GM12878 (cell line): ENCODE data around the gene RBM10. TPM values are rescaled to one million over a fixed set of nuclear protein-coding genes. Genes with fewer than 3 reads are reported as not detected.
A peak's percentile ranks its signal among the peaks of the same experiment; 100 is the strongest.

Experiments
- ATAC-seq: fragments of 200-7000 bp; cut with Tn5 transposase; 3 replicates; pipeline ENCODE4 v1.9.1; 2020; ENCODE audit warnings: mild to moderate bottlenecking, moderate library complexity
- BruUV-seq: library from RNA; stranded (reverse); fragments of 400-500 nt; replicated peaks from 2 replicates; lab custom pipeline; 2021; lab: Mats Ljungman, UMichigan
- CTCF ChIA-PET: fragments of 300-600 bp; sonication (Branson Sonifier 250); formaldehyde crosslinking; extraction: SDS; loops from one replicate; lab custom pipeline; 2021; ENCODE audit warnings: inconsistent platforms; lab: Yijun Ruan, JAX
- POLR2A ChIA-PET: fragments of 350-600 bp; formaldehyde crosslinking; extraction: SDS; loops from one replicate; lab custom pipeline; 2021; ENCODE audit warnings: inconsistent platforms; lab: Charles Lee
- RAD21 ChIA-PET: fragments of 300-600 bp; sonication (Branson Sonifier 250); formaldehyde crosslinking; loops from one replicate; lab custom pipeline; 2023; ENCODE audit warnings: antibody characterized with exemption; ENCODE audit not compliant: unreplicated experiment; lab: Charles Lee
- SMC1A ChIA-PET: fragments of 300-600 bp; sonication (Branson Sonifier 250); formaldehyde crosslinking; loops from one replicate; lab custom pipeline; 2023; ENCODE audit not compliant: unreplicated experiment, uncharacterized antibody; lab: Charles Lee
- DNase-seq: peaks from one replicate; pipeline ENCODE4 v3.0.0-alpha.2; 2011; ENCODE audit warnings: low read depth, low spot score
- FAIRE-seq: peaks from 3 replicates; lab custom pipeline; 2011; peaks lifted over from hg19 to GRCh38; lab: Jason Lieb, UNC
- H2AFZ ChIP-seq: 2 replicates; pipeline ENCODE4 v1.6.0; 2011; ENCODE audit warnings: low read depth, low read length, control low read depth; ENCODE audit not compliant: control insufficient read depth
- H3K27ac ChIP-seq: 2 replicates; pipeline ENCODE4 v1.5.1; 2011; ENCODE audit warnings: control low read depth; ENCODE audit not compliant: control insufficient read depth, insufficient read depth
- H3K27me3 ChIP-seq, 2 experiments: replicated peaks in 1 of 2; 2 replicates each; pipeline versions ENCODE4 v1.6.0 to v1.6.1; 2011; ENCODE audit warnings: low read length in 1 of 2; ENCODE audit not compliant: control insufficient read depth in 2 of 2, insufficient read depth in 2 of 2
- H3K36me3 ChIP-seq, 2 experiments: 2 replicates each; pipeline ENCODE4 v1.5.1; 2011; ENCODE audit warnings: low read length in 1 of 2; ENCODE audit not compliant: control insufficient read depth in 2 of 2, insufficient read depth in 2 of 2
- H3K4me1 ChIP-seq: 2 replicates; pipeline ENCODE4 v1.6.1; 2011; ENCODE audit warnings: mild to moderate bottlenecking, low read length, moderate library complexity, mixed read lengths; ENCODE audit not compliant: control insufficient read depth, insufficient read depth
- H3K4me2 ChIP-seq: 2 replicates; pipeline ENCODE4 v1.6.0; 2011; ENCODE audit warnings: control low read depth; ENCODE audit not compliant: control insufficient read depth, insufficient read depth
- H3K4me3 ChIP-seq: fragments of 200-600 bp; sonication (generic); 2 replicates; pipeline ENCODE4 v1.5.1; 2016
- H3K79me2 ChIP-seq: 2 replicates; pipeline ENCODE4 v1.6.0; 2011; ENCODE audit warnings: low read length; ENCODE audit not compliant: control insufficient read depth, insufficient read depth
- H3K9ac ChIP-seq: 2 replicates; pipeline ENCODE4 v1.8.0; 2011; ENCODE audit warnings: low read length, control low read depth, mixed read lengths; ENCODE audit not compliant: control insufficient read depth, insufficient read depth
- H3K9me3 ChIP-seq: replicated peaks from 3 replicates; pipeline ENCODE4 v1.5.1; 2011; ENCODE audit warnings: mild to moderate bottlenecking, low read length; ENCODE audit not compliant: control insufficient read depth, insufficient read depth
- H4K20me1 ChIP-seq: 2 replicates; pipeline ENCODE4 v1.6.0; 2011; ENCODE audit not compliant: control insufficient read depth, insufficient read depth
- ATF7 ChIP-seq: fragments of 450-650 bp; IDR thresholded peaks from 2 replicates; pipeline ENCODE4 v1.6.1; 2016; ENCODE audit warnings: low read depth, mild to moderate bottlenecking
- DPF2 ChIP-seq: fragments of 450-650 bp; IDR thresholded peaks from 2 replicates; pipeline ENCODE4 v1.6.1; 2017; ENCODE audit warnings: mild to moderate bottlenecking
- GABPA ChIP-seq: IDR thresholded peaks from 2 replicates; pipeline ENCODE4 v1.6.1; 2014; ENCODE audit warnings: antibody characterized with exemption, low read depth, mild to moderate bottlenecking, inconsistent platforms
- IKZF1 ChIP-seq: fragments of 450-650 bp; conservative IDR thresholded peaks from 2 replicates; pipeline ENCODE4 v1.6.1; 2017; ENCODE audit warnings: antibody characterized with exemption, mild to moderate bottlenecking
- KDM1A ChIP-seq: fragments of 200-600 bp; sonication (generic); IDR thresholded peaks from 2 replicates; pipeline ENCODE4 v1.6.1; 2016; ENCODE audit warnings: borderline replicate concordance
- MEF2A ChIP-seq: IDR thresholded peaks from 2 replicates; pipeline ENCODE4 v1.6.1; 2011; ENCODE audit warnings: low read depth, mild to moderate bottlenecking, low read length, moderate library complexity; ENCODE audit not compliant: insufficient read depth
- MEF2B ChIP-seq: fragments of 450-650 bp; IDR thresholded peaks from 2 replicates; pipeline ENCODE4 v1.6.1; 2018; ENCODE audit warnings: mild to moderate bottlenecking, moderate library complexity; ENCODE audit not compliant: partially characterized antibody, poor library complexity, severe bottlenecking
- MYC ChIP-seq: IDR thresholded peaks from 2 replicates; pipeline ENCODE4 v1.6.1; 2011; ENCODE audit warnings: mild to moderate bottlenecking, low read length, moderate library complexity, inconsistent platforms; ENCODE audit not compliant: insufficient read depth, insufficient replicate concordance, insufficient read length, severe bottlenecking
- PAX5 ChIP-seq: IDR thresholded peaks from 2 replicates; pipeline ENCODE4 v1.6.1; 2011; ENCODE audit warnings: low read depth, low read length, borderline replicate concordance
- POLR2AphosphoS5 ChIP-seq: IDR thresholded peaks from 2 replicates; pipeline ENCODE4 v1.6.1; 2011; ENCODE audit warnings: mild to moderate bottlenecking, low read length, inconsistent platforms
- RFX5 ChIP-seq: IDR thresholded peaks from 2 replicates; pipeline ENCODE4 v1.6.1; 2011; ENCODE audit warnings: low read depth, low read length, improper control_type of control experiment
- SIX5 ChIP-seq: IDR thresholded peaks from 2 replicates; pipeline ENCODE4 v1.6.1; 2011; ENCODE audit warnings: mild to moderate bottlenecking, low read depth, low read length, moderate library complexity; ENCODE audit not compliant: severe bottlenecking
- TAF1 ChIP-seq: IDR thresholded peaks from 2 replicates; pipeline ENCODE4 v1.6.1; 2011; ENCODE audit warnings: mild to moderate bottlenecking, low read depth, low read length, borderline replicate concordance
- ZSCAN29 ChIP-seq: fragments of 450-650 bp; IDR thresholded peaks from 2 replicates; pipeline ENCODE4 v1.6.1; 2017; ENCODE audit warnings: mild to moderate bottlenecking, moderate library complexity
- ZZZ3 ChIP-seq: IDR thresholded peaks from 2 replicates; pipeline ENCODE4 v1.6.1; 2011; ENCODE audit warnings: low read depth; ENCODE audit not compliant: control insufficient read depth, insufficient read length
- WGBS: methylation state at CpG from one replicate; pipeline ENCODE4 v1.1.6; 2016; ENCODE audit warnings: low lambda C conversion rate; ENCODE audit not compliant: insufficient replicate concordance, insufficient coverage; ENCODE audit errors: missing lambda C conversion rate; 5-methylcytosine and 5-hydroxymethylcytosine counted together
- in situ Hi-C: fragments of 300-500 bp; cut with MboI; formaldehyde crosslinking; loops from 9 replicates; pipeline ENCODE4 v1.14.3; 2018; ENCODE audit warnings: mixed read lengths
- intact Hi-C: fragments of 100-400 bp; cut with micrococcal nuclease; formaldehyde crosslinking; loops from one replicate; pipeline ENCODE4 v1.14.2; 2022; ENCODE audit not compliant: unreplicated experiment
- polyA plus RNA-seq, 11 experiments: library from polyadenylated mRNA; depleted of rRNA in 4 of 11; unstranded in 6 of 11; stranded (reverse) in 5 of 11; fragments of >200 nt; fragmentation: Nextera tagmentation in 4 of 11; fragmentation: Illumina TruSeq in 1 of 11; extraction: Ambion mirVana in 4 of 11; extraction: Trizol in 1 of 11; gene quantifications; 1 replicate in 1 of 11; 2 replicates in 10 of 11; pipeline versions ENCODE4 v1.2.1 to v1.2.3, GENCODE V29; 2011 to 2016; ENCODE audit warnings: inconsistent platforms in 2 of 11, missing spikeins in 2 of 11, low read depth in 1 of 11
- total RNA-seq, 4 experiments: library from RNA; depleted of rRNA in 3 of 4; stranded (reverse); fragments of >200 nt in 3 of 4; fragmentation: Illumina TruSeq in 1 of 4; extraction: Trizol in 1 of 4; gene quantifications; 2 replicates each; pipeline versions ENCODE4 v1.2.1 to v1.2.3, GENCODE V29; 2013 to 2021
- TF ChIP-seq, protein P1 (sequence below): IDR thresholded peaks from 2 replicates; pipeline ENCODE4 v1.6.1; 2012; ENCODE audit warnings: low read depth, low read length, improper control_type of control experiment
- TF ChIP-seq, protein P2 (sequence below): fragments of 450-650 bp; IDR thresholded peaks from 2 replicates; pipeline ENCODE4 v1.6.1; 2014; ENCODE audit warnings: mild to moderate bottlenecking

Gene RBM10
- total and polyA plus RNA-seq, 10 of the 15 experiments (the other 5 are each of a cell fraction or from before 2014, with no cell fraction given), result 1.4 to 60.0 (median 29.8) TPM

GRCh38 chrX:47221756-47222155 lies 76.7 kb downstream of the RBM10 start:
- peak; percentile 24; the same call in 1 of the 2 replicates for TF ChIP-seq POLR2AphosphoS5
- TF ChIP-seq SIX5, result no peak
- Histone ChIP-seq H3K9me3 (no peaks in the 10 kb centered on the region), H3K4me1 (peaks cover 8% of the 10 kb centered on the region; the same call in 1 of the 2 replicates), H3K27ac (no peak overlapping the region), H3K4me2 (no peak overlapping the region; the same call in 1 of the 2 replicates), H2AFZ (no peak overlapping the region), H3K79me2 (peaks cover 41% of the 10 kb centered on the region), H3K27me3 (no peaks in the 10 kb centered on the region), H3K9ac (no peak overlapping the region), H4K20me1 (peaks cover 18% of the 10 kb centered on the region), H3K4me3 (no peak overlapping the region), H3K36me3 (peaks cover 24% of the 10 kb centered on the region in 2 experiments; a peak in 3 of 4 replicates)
- no peak for FAIRE-seq
- RAD21 ChIA-PET, result no interaction called here
- intact Hi-C loops, result no loop called here
- POLR2A ChIA-PET, result no interaction called here
- in situ Hi-C loops, result loop anchor here (25.0 kb wide), 1 partner anchor 1716 kb away; no protein-coding TSS in a partner anchor
- 66% methylated on average over 4 of the region's 4 CpGs for WGBS
- CTCF ChIA-PET, result interaction anchor here (0.7 kb wide), 1 partner anchor 861 kb away, joined by 3 read pairs; no protein-coding TSS in a partner anchor
- no peak for DNase-seq
- BruUV-seq, result no TSS peak
- SMC1A ChIA-PET, result interaction anchor here (0.7 to 1.1 kb wide), 2 partner anchors 13 to 38 kb away, joined by 3 read pairs; no protein-coding TSS in a partner anchor
- no peak for ATAC-seq

GRCh38 chrX:47222751-47223350 lies 77.8 kb downstream of the RBM10 start:
- H3K9ac ChIP-seq, result no peak overlapping the region
- no peak for ATAC-seq
- DNase-seq, result no peak
- H3K4me2 ChIP-seq, result no peak overlapping the region
- in situ Hi-C loops, result loop anchor here (25.0 kb wide), 1 partner anchor 1714 kb away; no protein-coding TSS in a partner anchor
- H2AFZ ChIP-seq, result no peak overlapping the region
- H4K20me1 ChIP-seq, result peaks cover 18% of the 10 kb centered on the region
- no peak for FAIRE-seq
- ChIA-PET RAD21 (no interaction called here), SMC1A (no interaction called here), CTCF (no interaction called here), POLR2A (no interaction called here)
- BruUV-seq, result no TSS peak
- no peak overlapping the region for H3K27ac ChIP-seq
- H3K36me3 ChIP-seq, result peaks cover 24% of the 10 kb centered on the region in 2 experiments; a peak in 3 of 4 replicates
- no peaks in the 10 kb centered on the region for H3K27me3 ChIP-seq
- 94% methylated on average over 9 of the region's 10 CpGs for WGBS
- H3K4me1 ChIP-seq, result peaks cover 8% of the 10 kb centered on the region; the same call in 1 of the 2 replicates
- H3K9me3 ChIP-seq, result no peaks in the 10 kb centered on the region
- peaks cover 41% of the 10 kb centered on the region for H3K79me2 ChIP-seq
- H3K4me3 ChIP-seq, result no peak overlapping the region
- intact Hi-C loops, result no loop called here
- TF ChIP-seq ZZZ3 (no peak), GABPA (no peak), MEF2B (no peak), IKZF1 (no peak), MEF2A (no peak), ATF7 (no peak), KDM1A (no peak), PAX5 (no peak), MYC (no peak), RFX5 (no peak), TAF1 (no peak), ZSCAN29 (no peak), DPF2 (no peak)
- TF ChIP-seq, protein P1, sequence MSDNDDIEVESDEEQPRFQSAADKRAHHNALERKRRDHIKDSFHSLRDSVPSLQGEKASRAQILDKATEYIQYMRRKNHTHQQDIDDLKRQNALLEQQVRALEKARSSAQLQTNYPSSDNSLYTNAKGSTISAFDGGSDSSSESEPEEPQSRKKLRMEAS, result no peak
- TF ChIP-seq, protein P2, sequence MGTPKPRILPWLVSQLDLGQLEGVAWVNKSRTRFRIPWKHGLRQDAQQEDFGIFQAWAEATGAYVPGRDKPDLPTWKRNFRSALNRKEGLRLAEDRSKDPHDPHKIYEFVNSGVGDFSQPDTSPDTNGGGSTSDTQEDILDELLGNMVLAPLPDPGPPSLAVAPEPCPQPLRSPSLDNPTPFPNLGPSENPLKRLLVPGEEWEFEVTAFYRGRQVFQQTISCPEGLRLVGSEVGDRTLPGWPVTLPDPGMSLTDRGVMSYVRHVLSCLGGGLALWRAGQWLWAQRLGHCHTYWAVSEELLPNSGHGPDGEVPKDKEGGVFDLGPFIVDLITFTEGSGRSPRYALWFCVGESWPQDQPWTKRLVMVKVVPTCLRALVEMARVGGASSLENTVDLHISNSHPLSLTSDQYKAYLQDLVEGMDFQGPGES, result no peak
